HT-29 (cell line): ENCODE measurements around the gene TMEM101. TPM values are rescaled to one million over a fixed set of nuclear protein-coding genes. Genes with fewer than 3 reads are reported as not detected.
"Not testable (repeated sequence)": the region's sequence is repeated elsewhere in the genome, so short reads cannot be mapped to it uniquely, and the experiment has no call there.

ENCODE experiments used
- DNase-seq: peaks from one replicate; pipeline ENCODE4 v3.0.0-alpha.2; 2015; ENCODE audit warnings: low spot score
- total RNA-seq: library from RNA; depleted of rRNA; stranded (reverse); fragments of >200 nt; shearing (Covaris generic); gene quantifications from 2 replicates; pipeline ENCODE4 v1.2.3, GENCODE V29; 2014

Gene TMEM101
- total RNA-seq, 1 experiment from 2014 or later: 83.1 TPM

DNA sequence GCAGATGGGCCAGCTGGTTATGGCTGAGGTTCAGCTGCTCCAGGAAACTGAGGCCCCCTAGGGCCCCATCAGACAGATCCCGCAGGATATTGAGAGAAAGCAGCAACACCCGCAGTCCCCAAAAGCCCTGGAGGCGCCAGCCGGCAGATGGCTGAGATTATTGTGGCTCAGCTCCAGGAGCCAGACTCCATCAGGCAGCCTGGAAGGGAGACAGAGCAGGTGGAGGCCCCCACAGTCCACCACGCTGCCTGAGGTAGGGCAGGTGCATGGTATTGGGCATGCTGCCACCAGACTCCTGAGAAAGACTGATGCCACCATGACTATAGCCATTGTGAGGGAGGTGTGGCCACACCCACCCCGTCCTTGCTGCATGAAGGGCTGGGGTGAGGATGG is 9.5 kb upstream of the TMEM101 start:
- DNase-seq: no peak

DNA sequence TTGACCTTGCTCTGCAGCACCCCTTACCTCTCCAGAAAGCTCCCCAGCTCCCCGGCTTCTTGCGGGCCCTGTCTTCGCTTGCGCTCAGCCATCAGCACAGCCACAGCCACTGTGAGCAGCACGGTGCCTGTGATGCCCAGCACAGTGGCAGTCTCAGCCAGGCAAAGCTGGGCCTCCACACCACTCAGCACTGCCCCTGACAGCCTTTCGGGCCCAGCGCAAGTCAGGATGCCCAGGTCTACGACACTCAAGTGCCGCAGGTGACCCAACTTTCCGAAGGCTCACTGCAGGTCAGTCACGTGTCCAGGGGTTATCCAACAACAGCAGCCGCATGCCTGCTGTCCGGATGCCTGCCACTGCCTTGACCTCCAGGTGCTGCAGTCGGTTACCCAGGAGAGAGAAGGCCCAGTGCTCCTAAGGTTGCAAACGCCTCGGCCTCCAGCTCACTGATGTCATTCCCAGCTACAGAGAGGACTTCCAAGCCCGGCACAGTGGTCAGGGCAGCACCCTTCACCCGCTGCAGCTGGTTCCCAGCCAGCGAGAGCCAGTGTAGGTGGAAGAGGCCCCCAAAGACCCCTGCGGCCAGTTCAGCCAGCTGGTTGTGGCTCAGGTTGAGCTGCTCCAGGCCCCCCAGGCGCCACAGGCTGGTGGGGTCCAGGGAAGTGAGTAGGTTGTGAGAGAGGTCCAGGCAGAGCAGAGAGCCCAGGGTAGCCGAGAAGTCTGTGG is 8.9 kb upstream of the TMEM101 start:
- no peak for DNase-seq

DNA sequence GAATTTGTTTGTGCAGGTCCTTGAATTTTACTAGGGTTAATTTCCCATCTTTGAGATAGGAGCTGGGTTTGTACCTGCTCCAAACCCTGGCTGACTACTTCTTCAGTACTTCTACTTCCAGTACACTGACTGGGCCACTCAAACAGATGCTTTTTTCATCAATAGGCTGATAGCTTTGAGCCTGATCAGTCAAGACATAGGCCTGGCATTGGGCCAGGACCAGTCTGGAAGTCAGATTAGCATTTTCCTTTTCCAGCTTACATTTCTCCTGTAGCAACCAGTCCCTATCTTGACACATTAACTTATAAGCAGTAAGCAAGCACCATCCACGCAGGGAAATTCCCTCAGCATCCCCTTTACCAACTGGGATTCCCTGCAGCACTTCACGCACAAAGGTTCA is 7.5 kb upstream of the TMEM101 start:
- DNase-seq: no peak

DNA sequence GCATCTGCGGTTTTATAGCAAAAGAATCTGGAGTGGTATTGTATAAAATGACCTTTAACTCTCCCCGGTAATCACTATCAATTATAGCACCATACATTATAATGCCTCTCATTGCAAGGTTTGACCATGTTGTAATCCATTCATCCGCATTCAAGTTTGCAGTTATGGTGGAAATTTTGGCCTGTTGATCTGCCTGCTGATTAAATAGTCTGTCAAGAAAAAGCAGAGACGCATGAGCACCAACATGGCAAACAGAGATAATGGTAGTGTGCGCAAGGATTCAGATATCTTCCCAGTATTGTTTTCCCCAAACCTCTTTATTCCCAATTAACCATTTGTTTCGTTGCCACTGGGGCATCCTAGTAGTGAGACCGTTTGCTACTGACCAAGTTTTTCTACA is 6.5 kb upstream of the TMEM101 start:
- DNase-seq: not testable (repeated sequence)

- DNase-seq: no peak
Measured at GRCh38 chr17:44014133-44014436, 678 bp downstream of the TMEM101 start.

- DNase-seq: no peak
Measured at GRCh38 chr17:44012874-44013273, 1.9 kb downstream of the TMEM101 start.

GRCh38 chr17:44012391-44012790 is 2.4 kb downstream of the TMEM101 start:
- DNase-seq: no peak

DNA sequence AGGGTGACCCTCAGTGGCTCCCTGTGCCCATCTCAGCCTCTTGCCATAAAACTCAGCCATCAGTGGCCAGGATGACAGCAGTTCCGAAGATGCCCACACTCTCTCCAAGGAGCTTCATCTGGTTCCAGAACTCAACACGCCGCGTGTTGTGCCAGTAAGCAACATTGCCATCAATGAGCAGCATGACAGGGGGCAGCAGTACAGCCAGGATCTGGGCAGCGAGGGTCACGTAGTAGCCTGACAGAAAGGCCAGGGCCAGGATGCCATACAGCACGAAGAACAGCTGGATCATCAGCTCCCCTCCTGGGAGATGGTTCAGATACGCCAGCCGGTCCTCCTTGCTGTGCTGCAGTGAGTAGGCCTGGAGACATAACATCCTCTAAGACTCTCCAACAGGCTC is 2.9 kb downstream of the TMEM101 start:
- DNase-seq: no peak

GRCh38 chr17:44010966-44011647 is 3.7 kb downstream of the TMEM101 start:
- no peak for DNase-seq

DNA sequence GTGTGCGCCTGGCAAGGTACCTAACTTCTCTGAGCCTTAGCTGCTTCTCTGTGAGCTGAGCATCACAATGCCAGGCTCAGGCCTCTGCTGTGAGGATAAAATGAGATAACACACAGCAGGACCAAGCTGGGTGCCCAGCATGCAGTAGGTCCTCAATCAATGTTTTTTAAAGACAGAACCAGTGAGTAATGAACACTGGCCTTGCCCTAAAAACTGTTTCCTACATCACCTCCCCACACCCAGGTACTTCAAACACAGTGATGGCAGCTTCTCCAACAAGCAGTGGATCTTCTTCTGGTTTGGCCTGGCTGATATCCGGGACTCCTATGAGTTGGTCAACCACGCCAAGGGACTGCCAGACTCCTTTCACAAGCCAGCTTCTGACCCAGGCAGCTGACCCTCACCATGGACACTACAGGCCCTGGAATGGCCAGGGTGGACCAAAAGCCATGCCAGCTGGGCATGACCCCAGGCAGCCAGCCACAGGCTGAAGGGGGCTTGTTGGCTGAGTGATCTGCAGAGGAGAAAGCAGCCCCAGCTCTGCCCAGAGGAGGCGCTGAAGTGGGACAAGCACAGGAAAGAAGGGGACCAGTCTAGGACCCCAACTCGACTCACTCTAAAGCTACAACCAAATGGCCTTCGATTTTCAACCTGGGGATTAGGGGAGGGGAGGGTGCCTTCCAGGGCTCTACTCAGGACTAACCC is 6.4 kb downstream of the TMEM101 start:
- DNase-seq: no peak

- peak; percentile 48 for DNase-seq
Measured at GRCh38 chr17:44007346-44008204, 7.2 kb downstream of the TMEM101 start.

DNA sequence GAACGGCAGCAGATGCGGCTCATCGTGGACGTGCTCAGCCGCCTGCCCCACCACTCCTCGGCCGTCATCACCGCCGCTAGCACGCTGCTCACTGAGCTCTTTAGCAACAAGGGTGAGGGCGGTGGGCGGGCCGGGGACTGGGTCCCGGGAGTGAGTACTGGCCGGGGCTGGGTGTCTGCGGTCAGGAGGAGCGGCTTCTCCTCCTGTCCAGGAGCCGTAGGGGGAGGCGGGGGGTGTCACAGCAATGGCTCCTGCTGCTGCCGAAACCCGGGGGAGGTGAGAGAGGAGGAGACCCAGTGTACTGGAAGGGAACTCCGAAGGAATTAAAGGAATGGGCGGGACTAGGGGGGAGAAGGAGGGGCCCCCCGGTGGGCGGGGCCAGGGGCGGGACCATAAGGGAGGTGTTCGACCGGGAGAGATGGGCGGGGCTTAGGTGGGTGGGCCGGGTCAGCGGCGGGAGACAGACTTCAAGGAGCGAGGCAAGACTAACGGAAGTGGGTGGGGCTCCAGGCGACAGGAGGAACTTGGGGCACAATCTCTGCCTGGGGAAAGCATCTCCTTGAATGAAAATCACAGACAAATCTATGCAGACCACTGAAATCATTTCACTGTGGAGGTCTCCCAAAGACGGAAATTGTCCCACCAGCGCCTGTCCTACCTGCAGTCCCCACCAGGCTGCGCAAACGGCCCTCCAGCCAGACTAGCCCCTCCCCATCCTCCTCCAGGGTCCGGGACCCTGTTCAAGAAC is 8.0 kb downstream of the TMEM101 start:
- peak; percentile 98 for DNase-seq

GRCh38 chr17:44006272-44006597 is 8.5 kb downstream of the TMEM101 start:
- no peak for DNase-seq

- peak; percentile 72 for DNase-seq
Measured at GRCh38 chr17:44005527-44006271, 9.1 kb downstream of the TMEM101 start.

DNA sequence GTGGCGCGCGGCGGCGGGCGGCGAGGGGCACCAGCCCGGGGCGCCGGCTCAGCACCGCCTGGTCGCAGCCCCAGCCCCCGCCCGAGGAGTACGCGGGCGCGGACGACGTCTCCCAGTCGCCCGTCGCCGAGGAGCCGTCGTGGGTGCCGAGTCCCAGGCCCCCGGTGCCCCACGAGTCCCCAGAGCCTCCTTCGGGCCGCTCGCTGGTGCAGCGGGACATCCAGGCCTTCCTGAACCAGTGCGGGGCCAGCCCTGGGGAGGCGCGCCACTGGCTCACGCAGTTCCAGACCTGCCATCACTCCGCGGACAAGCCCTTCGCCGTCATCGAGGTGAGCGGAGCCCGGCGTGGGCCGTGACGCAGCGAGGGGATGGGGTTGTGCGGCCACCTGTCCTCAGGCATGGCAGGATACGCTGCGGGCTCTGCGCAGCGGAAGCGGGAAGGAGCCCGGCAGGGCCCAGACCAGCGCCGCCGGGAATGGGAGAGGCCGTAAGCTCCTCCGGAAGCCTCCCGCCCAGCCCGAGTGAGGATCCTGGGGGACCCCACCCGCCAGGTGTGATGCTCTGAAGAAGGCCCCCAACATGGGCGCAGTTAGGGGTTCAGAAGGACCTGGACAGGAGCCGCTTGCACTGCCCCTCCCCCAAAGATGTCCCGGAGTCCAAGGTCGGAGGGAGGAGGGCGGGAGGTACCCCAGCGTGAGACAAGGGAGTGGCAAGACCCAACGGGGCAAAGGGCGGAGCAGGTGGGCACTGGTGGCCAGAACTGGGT is 9.8 kb downstream of the TMEM101 start:
- peak; percentile 28 for DNase-seq

DNA sequence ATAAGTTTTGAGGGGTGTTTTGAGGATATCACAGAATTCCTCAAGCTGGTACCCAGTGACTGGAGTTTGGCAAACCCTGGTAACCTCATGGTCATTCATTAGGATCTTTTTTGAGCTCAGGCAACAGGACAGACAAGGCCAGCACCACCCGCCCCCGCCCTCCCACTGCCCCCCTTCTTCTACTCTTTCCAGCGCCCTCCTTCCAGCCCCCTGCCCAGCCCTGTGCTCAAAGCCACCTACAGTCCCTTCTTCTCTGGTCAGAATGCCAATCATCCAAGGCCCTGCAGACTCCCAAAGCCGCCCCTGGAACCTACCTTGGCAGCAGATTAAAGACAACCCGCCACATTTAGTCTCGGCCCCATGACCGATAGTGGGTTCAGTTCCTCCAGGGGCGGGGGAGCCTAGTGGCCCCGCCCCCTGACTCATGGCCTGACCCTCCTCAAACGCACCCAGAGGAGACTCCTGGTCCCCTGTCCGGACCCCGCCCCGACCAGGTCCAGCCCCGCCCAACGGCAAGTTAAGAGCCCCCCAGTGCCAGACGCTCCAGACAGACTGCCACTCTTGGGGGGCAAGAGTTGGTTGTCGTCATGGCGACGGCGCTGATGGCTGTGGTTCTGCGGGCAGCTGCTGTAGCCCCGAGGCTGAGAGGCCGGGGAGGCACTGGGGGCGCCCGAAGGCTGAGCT is 10.5 kb downstream of the TMEM101 start, which contains the start of gene NAGS:
NAGS (plus strand) TSS at position 546 of the 684 bp plus-strand sequence; CDS start at position 588, 42 bp downstream.
- no peak for DNase-seq

GRCh38 chr17:44002141-44002848 is 12.5 kb downstream of the TMEM101 start:
- no peak for DNase-seq

DNA sequence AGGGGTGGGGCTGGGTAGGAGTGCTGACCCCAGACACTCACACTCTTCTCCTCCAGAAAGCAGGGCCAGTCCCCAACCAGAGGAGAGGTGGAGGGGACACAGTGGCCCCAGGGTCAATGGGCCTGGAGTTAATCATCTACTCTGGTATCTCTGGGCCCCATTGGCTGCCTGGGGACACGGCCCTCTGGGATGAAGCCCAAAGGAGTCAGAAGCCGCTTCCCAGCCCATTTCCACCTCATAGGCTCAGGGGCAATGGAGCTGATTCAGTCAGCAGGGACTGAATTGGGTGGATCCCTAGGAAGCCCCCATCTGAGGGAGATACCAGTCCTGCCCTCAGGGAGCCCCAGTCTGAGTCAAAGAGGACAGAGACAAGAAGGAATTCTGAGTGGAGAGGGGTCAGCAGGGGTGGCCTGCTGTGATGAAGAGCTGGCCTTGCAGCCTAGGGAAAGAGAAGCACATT is 13.3 kb downstream of the TMEM101 start:
- DNase-seq: no peak
